GM12891 (cell line): ENCODE data around the gene SLCO4A1.

Experiments
- POLR2A ChIP-seq: IDR thresholded peaks from 2 replicates; pipeline ENCODE4 v1.6.1; 2011; ENCODE audit warnings: low read depth, low read length, control low read depth
- POLR2AphosphoS5 ChIP-seq: IDR thresholded peaks from 2 replicates; pipeline ENCODE4 v1.6.1; 2011; ENCODE audit warnings: low read depth, low read length, control low read depth
- POU2F2 ChIP-seq: IDR thresholded peaks from 2 replicates; pipeline ENCODE4 v1.6.1; 2011; ENCODE audit warnings: low read depth, mild to moderate bottlenecking, control low read depth, low read length, moderate library complexity
- TAF1 ChIP-seq: IDR thresholded peaks from 2 replicates; pipeline ENCODE4 v1.6.1; 2011; ENCODE audit warnings: low read depth, low read length, control low read depth

DNA sequence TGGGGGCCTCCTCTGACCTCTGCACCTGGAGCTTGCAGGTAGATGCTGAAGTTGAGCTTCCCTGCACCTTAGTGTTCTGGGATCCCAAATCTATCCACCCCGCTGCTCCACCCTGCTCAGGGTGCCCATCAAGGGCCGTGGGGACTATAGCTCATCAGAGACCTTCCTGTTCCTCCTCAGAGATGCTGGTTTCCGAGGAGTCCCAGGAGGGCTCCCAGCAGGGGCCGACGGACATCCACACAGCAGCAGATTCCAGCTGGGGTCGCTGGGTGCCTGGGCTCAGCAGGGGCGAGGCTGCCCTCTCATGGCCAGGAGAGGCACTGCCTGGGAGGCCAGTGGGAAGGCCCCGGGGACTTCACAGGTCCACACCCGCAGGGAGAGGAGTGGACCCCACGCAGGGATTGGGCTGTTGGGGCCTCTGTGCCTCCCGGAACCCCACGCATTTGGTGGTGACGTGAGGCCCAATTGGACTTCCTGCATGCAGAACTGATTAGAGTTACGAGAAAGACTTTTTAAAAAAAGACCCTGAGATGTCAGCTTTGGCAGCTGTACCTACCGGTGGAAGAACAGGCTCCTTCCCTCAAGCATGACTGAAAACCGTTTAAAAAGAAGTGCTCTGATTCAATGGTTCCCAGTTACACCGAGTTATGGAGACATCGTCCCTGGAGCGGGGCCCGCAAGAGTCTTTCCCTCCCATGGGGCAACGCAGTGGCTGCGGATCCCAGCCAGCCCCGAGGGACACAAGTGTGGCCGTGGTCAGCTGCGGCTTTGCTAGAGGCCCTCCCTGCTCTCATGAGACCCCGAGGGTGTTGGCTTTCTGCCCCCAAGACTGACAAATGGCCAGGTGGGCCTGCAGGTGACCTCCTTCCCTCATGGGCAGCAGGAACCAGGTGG is 25.3 kb upstream of the SLCO4A1 start:
- TF ChIP-seq POLR2AphosphoS5 (no peak), POLR2A (no peak), POU2F2 (0 out of 2 replicates have a peak, but pooled peaks have one; percentile 32), TAF1 (no peak)
